Activated effector memory CD4-positive, alpha-beta T cell treated with Interleukin-2 at 50 U/mL for 16 hours (primary cell): ENCODE results near the gene SEMA5B.

Experiments
- DNase-seq: peaks from one replicate; pipeline ENCODE4 v3.0.0-alpha.2; 2020

Gene SEMA5B

DNA sequence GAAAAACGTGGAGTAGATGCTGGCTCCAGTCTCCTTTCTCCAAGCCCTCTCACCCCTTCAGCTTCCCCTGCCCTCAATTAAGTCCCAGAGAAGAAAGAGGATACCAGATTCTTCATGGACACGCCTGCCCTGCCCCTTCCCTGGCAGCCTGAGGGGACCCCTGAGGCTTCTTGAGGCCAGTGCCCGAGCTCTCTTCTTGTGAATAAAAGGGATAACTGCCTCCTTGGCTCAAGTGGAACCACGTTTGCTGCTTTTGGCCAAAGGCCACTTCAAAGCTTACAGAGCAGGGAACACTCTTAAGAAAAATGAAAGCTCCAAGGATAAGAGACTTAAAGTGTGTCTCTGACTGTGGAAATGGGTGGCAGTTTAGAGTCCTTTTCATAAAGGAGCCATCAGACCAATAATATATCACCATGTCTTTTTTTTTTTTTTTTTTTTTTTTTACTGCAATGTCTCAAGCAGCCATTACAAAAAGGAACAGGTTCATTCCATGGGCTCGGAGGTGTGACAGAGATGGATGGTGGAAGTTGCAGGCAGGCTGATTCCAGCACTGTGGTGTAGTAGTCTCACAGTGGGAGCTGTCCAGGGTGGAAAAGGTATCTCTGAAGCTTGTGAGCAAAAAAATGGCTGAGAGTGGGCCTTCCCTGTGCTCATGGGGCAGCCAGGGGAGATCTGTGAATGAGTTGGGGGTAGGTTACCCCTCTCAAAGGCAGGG lies 108.8 kb downstream of the SEMA5B start:
- no peak for DNase-seq

DNA sequence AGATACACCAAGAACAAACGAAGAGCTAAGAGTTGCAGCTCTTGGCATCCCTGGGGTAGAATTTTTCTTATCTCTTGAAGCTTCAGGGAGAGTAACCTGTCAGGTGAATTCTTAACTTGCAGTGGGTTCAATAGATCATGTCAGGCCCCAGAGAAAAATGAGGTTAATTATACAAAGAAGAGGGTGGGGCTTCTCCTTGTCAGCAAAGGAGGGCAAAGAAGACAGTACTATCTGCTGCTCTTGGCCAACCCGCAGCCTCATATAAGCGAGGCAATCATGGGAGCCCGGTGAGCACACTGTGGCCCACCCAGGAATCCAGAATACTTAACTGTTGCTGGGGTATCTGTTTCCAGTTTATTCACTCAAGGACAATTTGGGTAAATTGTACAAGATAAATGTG lies 110.2 kb downstream of the SEMA5B start:
- DNase-seq = no peak

DNA sequence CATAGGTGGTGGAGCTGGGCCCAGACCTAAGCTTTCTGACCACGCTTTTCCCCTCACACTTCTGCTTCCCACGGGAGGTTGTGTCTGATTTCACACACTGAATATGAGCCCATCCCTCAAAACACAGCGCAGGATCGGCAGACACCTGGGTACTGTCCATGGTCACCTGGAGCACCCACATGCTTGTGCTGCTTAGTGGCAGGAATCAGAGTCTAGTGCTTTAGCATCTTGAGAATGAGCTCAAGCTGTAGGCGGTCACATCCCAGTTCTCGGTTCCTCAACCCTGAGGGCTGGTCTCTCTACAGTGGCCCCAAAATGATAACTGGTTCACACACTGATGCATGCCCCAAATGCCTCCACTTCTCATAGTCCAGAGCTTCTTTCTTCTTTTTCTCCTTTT lies 111.0 kb downstream of the SEMA5B start:
- no peak for DNase-seq

DNA sequence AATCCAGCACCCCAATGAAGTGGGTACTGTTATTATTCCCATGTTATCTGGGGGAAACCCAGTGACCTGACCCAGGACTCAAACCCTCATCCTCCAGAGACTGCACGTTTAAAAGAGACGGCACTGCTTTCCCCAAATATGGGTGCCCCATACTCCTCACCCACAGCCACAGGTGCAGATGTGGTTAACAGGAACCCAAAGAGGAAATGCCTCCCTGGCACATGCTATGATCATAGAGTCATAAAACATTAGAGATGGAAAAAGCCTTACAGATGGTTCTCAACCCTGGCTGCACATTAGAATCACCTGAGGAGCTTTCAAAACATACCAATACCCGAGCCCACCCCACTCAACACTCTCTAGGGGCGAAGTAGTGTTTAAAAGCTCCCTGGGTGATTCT lies 111.5 kb downstream of the SEMA5B start:
- no peak for DNase-seq

DNA sequence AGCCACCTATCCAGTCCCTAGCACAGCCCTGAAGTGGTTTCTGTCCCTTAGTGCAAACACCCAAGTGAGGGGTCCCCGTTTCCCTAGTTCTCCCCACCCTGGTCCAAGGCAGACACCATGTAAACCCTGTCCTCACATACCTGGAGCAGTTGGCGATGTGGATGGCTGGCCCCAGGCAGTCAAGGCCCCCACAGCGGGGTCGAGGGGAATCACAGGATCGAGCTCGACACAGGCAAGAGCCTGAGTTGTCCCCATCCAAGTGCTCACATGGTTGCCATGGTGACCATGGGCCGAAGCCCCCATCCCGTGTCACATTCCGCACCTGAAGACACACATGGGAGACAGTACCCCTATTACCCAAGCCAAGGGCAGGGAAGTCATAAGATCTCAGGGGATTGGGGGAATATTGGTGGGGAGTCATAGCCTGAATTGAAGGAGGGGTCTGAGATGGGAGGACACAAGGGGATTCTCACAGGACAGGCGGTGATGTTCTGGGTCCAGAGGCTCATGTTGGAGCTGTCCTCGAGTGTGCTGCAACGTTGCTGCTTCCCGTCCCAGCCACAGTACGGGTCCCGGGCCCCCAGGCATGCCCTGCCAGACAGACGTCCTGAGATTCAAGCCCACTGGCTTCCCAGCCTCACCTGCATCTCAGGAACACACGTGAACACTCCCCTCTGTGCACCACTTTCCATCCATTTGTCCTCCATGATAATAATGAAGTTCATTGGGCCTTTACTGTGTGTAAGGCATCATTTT lies 112.1 kb downstream of the SEMA5B start:
- no peak for DNase-seq

DNA sequence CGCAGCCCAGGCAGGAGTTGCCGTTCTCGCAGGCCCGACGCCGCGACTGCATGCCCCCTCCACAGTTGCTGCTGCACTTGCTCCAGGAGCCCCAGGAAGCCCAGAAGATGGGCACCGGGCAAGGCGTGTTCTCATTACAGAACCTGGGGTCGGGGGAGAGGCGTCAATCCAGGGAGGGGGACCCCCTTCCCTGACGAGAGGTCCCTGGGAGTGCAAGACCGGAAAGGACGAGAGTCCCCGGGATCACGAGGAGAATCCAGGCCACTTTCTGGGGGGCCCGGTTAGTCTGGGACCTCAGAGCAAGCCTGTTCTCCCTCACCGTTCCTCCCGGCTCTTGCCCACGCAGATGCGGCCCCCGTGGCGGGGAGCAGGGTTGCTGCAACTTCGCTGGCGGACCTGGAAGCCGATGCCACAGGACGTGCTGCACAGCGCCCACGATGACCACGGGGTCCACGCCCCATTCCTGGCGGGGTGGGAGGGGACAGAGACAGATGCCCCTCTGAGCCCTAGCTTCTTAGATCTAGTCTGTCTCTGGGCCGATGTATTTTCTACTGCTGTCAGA lies 113.9 kb downstream of the SEMA5B start:
- no peak for DNase-seq

DNA sequence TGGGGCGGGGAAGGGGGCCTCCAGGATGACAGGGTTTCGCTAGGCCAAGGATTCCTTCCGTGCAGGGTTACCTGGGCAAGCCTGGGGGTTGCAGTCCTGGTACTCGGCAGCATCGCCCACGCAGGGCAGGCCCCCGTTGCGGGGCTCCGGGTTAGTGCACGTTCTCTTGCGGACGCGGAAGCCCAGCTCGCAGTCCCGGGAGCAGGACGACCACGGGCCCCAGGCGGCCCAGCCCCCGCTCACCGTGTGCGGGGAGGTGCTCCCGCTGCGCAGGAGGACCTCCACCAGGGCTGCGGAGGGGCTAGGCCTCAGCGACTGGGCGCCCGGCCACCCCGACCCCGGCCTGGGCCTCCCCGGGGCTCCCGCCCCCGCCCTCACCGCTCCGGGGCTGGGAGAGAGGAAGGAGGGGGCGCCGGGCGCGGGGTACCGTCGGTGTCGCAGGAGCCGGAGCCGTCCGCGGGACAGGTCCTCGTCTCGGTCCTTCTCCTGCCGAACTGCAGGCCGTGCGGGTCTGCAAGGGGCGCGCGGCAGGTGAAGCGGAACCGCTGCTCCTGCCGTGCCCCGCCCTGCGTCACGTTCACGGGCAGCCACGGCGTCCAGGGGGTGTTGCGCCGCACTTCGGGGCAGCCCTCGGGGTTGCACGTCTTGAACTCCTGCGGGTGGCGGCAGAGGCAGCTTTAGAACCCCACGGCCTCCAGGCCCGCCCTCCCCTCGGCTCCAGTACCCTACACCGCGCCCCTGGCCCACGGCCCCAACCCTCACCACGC lies 114.6 kb downstream of the SEMA5B start:
- DNase-seq = no peak

DNA sequence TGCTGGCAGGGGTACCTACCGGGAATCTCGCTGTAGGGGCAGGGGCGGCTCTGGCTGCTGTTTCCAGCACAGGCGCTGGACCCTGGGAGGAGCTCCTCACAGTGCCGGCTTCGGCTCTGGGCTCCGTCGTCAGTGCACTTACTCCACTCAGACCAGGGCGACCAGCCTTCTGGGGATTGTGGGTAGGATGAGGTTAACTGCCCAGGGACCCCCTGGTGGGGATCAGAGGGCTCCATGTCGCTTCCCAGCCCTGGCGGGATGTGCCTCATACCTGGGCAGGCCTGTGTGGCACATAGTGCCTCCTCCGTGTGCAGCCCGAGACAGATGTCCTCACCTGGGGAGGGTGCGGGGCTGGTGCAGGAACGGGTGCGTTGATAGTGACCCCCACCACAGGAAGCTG lies 115.7 kb downstream of the SEMA5B start:
- DNase-seq = no peak

DNA sequence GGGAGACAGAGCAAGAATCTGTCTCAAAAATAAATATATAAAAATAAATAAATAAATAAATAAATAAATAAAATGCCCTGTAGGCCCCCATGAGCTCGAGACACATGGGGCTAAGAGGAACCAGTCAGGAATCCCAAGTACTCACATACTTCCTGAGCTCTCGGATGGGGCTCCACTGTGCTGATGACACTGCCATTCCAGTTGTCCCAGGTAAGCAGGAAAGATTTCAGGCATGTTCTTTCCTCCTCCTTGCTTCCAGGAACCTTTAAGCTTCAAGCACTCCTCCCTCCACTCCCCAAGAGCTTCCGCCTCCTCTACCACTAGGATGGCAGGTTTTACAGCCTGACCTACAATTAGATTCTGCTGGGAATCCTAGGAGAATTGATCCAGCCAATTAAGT lies 119.3 kb downstream of the SEMA5B start:
- no peak for DNase-seq

DNA sequence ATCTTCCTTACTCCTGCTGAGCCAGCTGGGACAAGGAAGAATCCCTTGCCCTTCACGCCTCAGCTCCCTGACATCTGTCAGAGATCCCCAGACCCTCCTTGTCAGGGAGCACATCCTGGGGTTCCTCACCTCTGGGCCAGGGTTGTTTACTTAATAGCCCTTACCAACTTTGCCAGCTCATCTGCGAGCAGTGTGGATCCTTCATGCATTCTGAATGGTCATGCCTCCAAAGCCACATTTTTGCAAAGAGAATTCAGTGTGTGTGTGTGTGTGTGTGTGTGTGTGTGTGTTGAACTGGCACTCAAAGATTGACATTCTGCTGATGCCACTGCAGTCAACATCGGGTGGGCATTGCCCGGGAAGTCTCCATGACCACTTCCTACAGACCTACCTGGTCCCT lies 120.1 kb downstream of the SEMA5B start:
- DNase-seq = no peak

DNA sequence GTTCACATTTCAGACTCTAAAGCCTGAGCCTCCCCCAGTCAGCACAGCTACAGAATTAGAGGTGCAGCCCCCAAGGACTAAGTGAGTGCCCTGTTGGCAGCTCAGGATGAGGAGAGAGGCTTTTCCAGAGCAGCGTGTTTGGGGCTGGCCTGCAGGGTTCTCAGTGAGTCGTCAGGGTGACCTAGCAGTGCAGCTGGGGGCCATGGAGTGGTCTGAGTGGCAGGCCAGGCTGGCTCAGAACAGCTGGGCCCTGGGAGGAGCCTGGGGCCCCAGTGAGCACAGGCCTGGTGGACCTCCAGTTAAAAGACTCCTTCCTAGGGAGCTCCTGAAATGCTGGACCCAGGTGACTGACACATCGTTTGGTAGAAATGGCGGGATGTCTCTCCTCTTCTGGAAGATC lies 124.4 kb downstream of the SEMA5B start:
- DNase-seq = no peak

DNA sequence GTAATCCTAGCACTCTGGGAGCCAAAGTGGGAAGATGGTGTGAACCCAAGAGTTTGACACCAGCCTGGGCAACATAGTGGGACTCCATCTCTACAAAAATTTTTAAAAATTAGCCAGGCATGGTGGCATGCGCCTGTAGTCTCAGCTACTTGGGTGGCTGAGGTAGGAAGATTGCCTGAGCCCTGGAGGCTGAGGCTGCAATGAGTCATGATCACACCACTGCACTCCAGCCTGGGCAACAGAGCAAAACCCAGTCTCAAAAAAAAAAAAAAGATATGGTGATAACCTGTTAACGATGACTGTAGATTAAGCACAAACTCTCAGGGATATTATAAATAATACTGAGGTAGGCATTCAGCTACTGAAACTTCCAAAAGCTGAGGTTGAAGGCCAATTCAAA lies 125.2 kb downstream of the SEMA5B start:
- DNase-seq = no peak

DNA sequence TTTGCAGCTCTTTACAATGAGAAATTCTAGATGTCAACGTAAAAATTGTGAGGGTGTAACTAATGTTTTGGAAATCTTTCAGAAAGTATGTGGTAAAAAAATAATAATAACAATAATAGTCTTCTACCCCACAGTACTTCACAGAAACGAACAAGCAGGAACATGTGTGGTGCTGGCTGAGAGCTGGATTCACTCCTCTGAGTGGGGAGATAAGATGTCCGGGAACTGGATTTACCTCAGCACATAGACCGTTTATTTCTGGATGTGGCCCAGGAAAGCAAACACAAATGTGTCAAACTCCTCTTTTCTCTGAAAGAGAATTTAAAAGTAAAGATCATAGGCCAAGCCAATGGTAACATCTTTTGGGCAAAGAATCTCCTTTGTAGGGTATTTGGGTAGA lies 129.3 kb downstream of the SEMA5B start:
- DNase-seq = no peak

DNA sequence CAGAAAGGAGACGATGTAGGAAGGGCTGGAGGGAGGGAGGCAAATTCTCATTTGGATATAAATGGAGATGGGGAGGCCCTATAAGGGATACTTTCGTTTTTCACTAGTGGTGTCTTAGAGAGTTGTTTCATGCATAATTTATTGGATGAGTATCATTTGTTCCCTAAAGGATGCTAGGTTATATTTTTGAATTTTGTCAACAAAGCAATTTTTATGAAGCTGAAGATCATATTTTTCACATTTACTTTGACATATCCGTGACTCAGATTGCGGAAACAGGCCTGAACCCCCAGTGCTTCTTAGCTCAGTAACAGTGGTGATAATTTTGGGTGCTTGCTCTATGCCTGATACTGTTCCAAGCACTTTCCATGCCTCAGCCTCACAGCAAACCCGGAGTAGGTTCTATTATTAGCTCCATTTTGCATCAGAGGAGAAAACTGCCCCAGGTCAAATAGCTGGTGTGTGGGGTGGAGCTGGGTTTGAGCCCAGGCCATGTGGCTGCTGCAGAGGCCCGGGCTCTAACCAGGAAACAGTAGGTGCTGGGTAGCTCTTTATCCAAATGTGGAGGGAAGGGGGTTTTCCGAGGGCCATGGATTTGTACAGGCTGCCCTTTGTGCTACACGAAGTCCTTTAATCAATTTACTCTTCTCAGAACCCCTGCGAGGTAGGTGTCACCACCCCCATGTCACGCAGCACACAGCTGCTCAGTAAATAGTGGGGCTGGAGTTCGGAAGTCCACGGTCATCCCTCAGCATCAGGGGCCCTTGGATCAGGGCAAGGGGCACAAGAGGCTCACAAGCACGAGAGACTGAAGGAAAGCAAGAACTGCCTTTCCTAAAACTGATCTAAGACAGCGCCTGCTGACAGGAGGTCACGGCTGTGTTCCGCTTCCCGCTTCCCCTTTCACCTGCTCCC lies 133.6 kb downstream of the SEMA5B start:
- no peak for DNase-seq

DNA sequence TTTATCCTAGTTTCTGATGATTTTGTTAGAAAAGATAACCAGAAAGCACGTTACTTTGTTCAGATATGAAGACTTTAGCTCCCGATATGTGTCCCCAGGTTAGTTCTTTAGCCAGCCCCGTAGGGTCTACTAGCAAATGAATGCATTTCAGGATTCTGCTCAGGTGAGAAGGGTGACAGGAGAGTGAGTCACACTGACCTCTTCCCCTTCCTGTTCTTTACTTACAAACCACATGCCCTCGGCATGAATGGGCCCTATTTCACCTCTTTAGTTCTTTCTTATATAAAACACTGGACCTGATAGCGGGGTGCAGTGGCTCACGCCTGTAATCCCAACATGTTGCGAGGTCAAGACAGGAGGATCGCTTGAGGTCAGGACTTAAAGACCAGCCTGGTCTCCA lies 134.3 kb downstream of the SEMA5B start:
- no peak for DNase-seq

DNA sequence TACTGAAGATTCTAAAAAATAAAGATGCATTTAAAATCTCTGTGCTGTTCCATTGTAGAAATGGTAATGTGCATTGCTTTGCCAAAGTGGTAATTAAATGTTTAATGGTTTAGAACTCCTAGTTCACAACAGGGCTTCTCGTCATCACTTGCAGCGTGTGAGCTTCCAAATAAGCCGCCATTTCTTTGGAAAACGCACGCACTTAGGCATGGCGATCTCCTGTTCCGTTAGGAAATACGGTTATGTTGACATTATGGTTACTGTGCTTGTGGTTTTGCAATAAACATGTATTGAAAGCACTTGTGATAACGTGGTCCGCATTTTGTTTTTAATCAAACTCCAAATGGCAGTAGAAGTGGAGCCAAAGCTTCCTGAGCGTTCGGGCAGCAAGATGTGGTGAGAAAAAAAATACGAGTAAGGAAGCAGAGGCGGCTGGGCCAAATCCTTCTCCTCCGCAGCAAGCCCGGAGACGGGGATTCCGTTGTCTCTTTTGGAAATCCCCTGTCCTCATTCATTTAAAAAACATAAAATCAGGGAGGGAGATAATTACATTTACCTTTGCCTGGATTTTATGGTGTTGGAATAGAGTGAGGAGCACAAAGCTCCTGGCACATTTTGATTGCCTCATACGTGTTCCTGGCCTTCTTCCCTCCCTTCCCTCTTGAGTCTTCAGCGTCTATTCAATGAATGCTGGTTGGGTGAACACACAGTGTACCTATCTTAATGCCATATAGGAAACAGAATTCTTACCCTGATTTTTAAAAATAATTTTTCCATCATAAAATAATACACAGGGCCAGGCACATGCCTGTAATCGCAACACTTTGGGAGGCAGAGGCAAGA lies 135.2 kb downstream of the SEMA5B start:
- no peak for DNase-seq

DNA sequence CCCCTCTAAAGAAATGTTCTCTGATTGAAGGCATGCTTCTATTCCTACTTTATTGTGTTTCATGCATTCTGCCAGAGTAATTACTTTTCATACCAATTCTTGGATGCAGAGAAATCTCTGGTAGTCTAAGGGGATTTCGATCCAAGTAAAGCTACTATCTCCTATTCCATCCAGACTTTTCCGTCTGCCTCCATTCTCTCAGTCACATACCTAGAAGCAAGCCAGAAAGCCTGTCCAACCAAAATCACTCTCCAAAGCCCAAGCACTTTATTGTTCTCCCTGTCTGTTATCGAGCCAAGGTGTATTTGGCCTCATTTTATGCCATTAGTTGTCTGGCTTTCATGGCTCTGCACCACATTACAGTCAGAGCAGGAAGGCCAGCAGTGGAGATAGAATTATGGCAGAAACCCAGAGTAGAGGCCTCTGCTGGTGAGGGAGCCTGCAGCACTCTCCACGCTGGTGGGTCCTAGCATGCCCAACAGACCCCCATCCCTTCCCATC lies 136.8 kb downstream of the SEMA5B start:
- no peak for DNase-seq

DNA sequence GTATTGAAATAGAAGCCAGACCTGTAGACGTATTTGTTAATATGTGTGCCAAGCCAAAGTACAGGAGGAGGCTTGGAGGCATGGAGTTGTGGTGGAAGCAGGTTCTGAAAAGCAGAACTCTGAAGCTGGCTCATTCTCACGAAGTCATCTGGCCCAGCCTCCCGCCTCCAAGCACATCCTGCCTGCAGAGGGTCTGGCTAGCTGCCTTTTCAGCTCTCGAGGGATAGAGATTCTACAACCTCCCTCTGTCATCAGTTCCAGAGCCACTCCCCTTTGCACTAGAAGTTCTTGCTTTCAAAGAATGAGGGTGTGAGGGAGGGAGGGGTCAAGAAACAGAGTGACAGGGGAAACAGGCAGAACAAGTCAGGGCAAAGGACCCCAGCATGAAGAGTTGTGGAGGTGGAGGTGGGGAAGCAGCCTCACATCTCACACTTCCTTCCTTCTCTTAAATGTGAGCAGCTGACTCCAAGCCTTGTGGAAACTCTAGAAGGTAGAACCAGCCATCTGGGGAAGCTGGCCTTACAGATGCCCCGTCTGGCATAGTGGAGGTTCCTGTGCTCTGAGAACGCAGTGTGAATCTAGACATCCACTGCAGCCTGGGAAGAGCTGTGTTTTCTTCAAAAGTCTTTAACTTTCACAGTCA lies 137.4 kb downstream of the SEMA5B start:
- no peak for DNase-seq

DNA sequence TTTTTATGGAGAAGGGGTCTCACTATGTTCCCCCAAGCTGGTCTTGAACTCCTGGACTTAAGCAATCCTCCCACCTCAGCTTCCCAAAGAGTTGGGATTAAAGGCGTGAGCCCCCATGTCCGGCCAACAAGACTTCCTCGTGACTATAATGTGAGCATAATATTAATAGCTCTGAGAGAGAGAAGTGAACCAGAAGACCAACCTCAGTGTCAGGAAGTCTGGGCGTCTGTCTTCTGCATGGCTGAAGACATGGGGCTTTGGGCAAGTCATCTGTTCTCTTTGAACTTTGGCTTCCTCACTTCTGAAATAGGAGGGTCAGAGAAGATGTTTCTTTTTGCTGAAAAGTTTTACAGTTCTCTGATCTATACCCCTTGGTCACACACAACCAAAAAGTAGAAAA lies 140.6 kb downstream of the SEMA5B start:
- no peak for DNase-seq

DNA sequence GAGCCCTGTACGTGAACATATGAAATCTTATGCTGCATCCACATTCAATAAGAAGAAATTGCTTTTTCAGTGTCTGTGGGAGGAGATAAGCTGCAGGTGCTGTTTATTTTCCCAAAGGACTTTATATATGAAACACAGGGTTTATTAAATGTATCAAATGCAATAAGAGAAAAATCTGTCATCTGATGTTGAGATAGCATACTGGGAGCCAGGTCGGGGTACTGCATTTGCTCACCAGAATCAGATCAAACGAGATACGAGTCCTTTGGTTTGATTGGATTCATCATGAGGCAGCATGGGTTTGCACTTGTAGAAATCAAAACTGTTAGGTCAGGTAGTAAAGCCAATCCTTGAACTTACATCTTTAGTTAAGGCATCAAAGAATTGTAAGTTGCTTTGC lies 141.3 kb downstream of the SEMA5B start:
- DNase-seq = no peak
